Measurements from ENCODE around the gene SRC.

The SRC gene

GRCh38 chr20:37413023-37413334, 67.0 kb downstream of the SRC start:
- no peak for DNase-seq (ENCODE audit: low read depth in 2 of 2)

GRCh38 chr20:37413379-37413778, 67.4 kb downstream of the SRC start:
- DNase-seq (ENCODE audit: low read depth in 2 of 2): no peak

GRCh38 chr20:37414224-37415035, 68.5 kb downstream of the SRC start:
- no peak for DNase-seq (ENCODE audit: low read depth in 2 of 2)

GRCh38 chr20:37415118-37416085, 69.5 kb downstream of the SRC start:
- no peak for DNase-seq (ENCODE audit: low read depth in 2 of 2)

GRCh38 chr20:37416100-37416847, 70.3 kb downstream of the SRC start:
- no peak for DNase-seq (ENCODE audit: low read depth in 2 of 2)

GRCh38 chr20:37416848-37417616, 71.1 kb downstream of the SRC start:
- DNase-seq (ENCODE audit: low read depth in 2 of 2): no peak

GRCh38 chr20:37417617-37418467, 71.9 kb downstream of the SRC start:
- no peak for DNase-seq (ENCODE audit: low read depth in 2 of 2)

GRCh38 chr20:37418591-37419109, 72.7 kb downstream of the SRC start:
- DNase-seq (ENCODE audit: low read depth in 2 of 2): no peak

- DNase-seq (ENCODE audit: low read depth in 2 of 2): no peak
These were observed 73.4 kb downstream of the SRC start for GRCh38 chr20:37419307-37419706.

GRCh38 chr20:37419774-37420542, 74.0 kb downstream of the SRC start:
- DNase-seq (ENCODE audit: low read depth in 2 of 2): no peak

- no peak for DNase-seq (ENCODE audit: low read depth in 2 of 2)
These were observed 74.7 kb downstream of the SRC start for GRCh38 chr20:37420610-37421009.

GRCh38 chr20:37421060-37421905, 75.3 kb downstream of the SRC start:
- DNase-seq (ENCODE audit: low read depth in 2 of 2): no peak

GRCh38 chr20:37421988-37422387, 76.0 kb downstream of the SRC start:
- DNase-seq (ENCODE audit: low read depth in 2 of 2): no peak

GRCh38 chr20:37422791-37423286, 76.9 kb downstream of the SRC start:
- DNase-seq (ENCODE audit: low read depth in 2 of 2): no peak

- DNase-seq (ENCODE audit: low read depth in 2 of 2): no peak
These were observed 77.6 kb downstream of the SRC start for GRCh38 chr20:37423545-37423944.

- no peak for DNase-seq (ENCODE audit: low read depth in 2 of 2)
These were observed 78.3 kb downstream of the SRC start for GRCh38 chr20:37424062-37424851.

GRCh38 chr20:37425103-37425625, 79.2 kb downstream of the SRC start:
- no peak for DNase-seq (ENCODE audit: low read depth in 2 of 2)
